ENCODE data around the gene JAK2. TPM values are rescaled to one million over a fixed set of nuclear protein-coding genes. Genes with fewer than 3 reads are reported as not detected.

The JAK2 gene
- total and polyA plus RNA-seq, 2 donors (not counting 3 experiments of a cell fraction or from before 2014, with no cell fraction given): 2.1 to 10.3 TPM

DNA sequence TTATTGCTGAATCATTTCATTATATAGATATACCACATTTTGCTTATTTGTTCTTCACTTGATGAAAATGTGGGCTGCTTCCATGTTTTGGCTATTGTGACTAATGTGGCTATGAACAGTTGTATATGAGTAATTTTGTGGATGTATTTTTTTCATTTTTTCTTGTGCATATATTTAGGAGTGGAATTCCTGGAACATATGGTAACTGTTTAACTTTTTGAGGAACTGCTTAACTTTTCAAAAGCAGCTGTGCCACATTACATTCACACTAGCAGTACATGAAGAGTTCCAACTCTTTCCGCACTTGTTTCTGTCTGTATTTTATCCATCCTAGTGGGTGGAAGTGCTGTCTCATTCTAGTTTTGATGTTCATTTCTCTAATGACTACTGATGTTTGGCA is 67.8 kb downstream of the JAK2 start:
- POLR2A ChIA-PET: no interaction called here
- no peak for DNase-seq (ENCODE audit: low read depth, low spot score)
- no peak for FAIRE-seq

More for the DNA sequence above, 67.8 kb downstream of the JAK2 start:
- Histone ChIP-seq H3K4me3 (replicated peaks in 1 of 3; ENCODE audit: insufficient read depth in 1 of 3, low read depth in 1 of 3, low read length in 3 of 3) (no peak overlapping the region), H3K9me3 (replicated peaks; ENCODE audit: control insufficient read depth, insufficient read depth, low read length) (no peaks in the 10 kb centered on the region), H3K36me3 (ENCODE audit: control insufficient read depth in 2 of 2, extremely low read depth in 1 of 2, insufficient read depth in 2 of 2, low read length in 2 of 2) (no peaks in the 10 kb centered on the region), H3K4me2 (ENCODE audit: insufficient read depth, low read length) (no peak overlapping the region), H3K9ac (replicated peaks; ENCODE audit: extremely low read depth, insufficient read depth, low read length) (no peak overlapping the region), H3K27ac (ENCODE audit: insufficient read depth, low read depth, low read length) (no peak overlapping the region), H2AFZ (ENCODE audit: low read depth, low read length) (no peak overlapping the region), H3K27me3 (ENCODE audit: control insufficient read depth in 2 of 2, insufficient read depth in 2 of 2, low read length in 2 of 2) (no peaks in the 10 kb centered on the region), H3K79me2 (ENCODE audit: control insufficient read depth, insufficient read depth, low read length) (no peaks in the 10 kb centered on the region), H3K4me1 (ENCODE audit: control insufficient read depth, extremely low read depth, insufficient read depth, low read length) (peaks cover 3% of the 10 kb centered on the region), H4K20me1 (replicated peaks; ENCODE audit: control insufficient read depth, extremely low read depth, insufficient read depth, low read length) (no peaks in the 10 kb centered on the region), H3K9me1 (replicated peaks; ENCODE audit: control insufficient read depth, extremely low read depth, insufficient read depth, low read length) (no peaks in the 10 kb centered on the region)
- dilution Hi-C loops (cut with MboI; ENCODE audit: extremely low pct_ligation_motif_present, low sequenced_read_pairs): no loop called here
- TF ChIP-seq JUN (IDR thresholded peaks at IDR 0.05; ENCODE audit: borderline replicate concordance, insufficient read depth, insufficient read length, low read depth): no peak
- no peak for TF ChIP-seq MYC (IDR thresholded peaks at IDR 0.05; ENCODE audit: low read depth, low read length)
- TF ChIP-seq, protein P1, sequence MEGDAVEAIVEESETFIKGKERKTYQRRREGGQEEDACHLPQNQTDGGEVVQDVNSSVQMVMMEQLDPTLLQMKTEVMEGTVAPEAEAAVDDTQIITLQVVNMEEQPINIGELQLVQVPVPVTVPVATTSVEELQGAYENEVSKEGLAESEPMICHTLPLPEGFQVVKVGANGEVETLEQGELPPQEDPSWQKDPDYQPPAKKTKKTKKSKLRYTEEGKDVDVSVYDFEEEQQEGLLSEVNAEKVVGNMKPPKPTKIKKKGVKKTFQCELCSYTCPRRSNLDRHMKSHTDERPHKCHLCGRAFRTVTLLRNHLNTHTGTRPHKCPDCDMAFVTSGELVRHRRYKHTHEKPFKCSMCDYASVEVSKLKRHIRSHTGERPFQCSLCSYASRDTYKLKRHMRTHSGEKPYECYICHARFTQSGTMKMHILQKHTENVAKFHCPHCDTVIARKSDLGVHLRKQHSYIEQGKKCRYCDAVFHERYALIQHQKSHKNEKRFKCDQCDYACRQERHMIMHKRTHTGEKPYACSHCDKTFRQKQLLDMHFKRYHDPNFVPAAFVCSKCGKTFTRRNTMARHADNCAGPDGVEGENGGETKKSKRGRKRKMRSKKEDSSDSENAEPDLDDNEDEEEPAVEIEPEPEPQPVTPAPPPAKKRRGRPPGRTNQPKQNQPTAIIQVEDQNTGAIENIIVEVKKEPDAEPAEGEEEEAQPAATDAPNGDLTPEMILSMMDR (IDR thresholded peaks at IDR 0.05; ENCODE audit: extremely low read depth in 1 of 2, insufficient read depth in 1 of 2, low read depth in 1 of 2, low read length in 2 of 2): no peak
- TF ChIP-seq EZH2 (IDR thresholded peaks at IDR 0.05; ENCODE audit: borderline replicate concordance, low read depth, low read length, severe bottlenecking): no peak
- no peak for TF ChIP-seq GATA2 (IDR thresholded peaks at IDR 0.05; ENCODE audit: insufficient read depth, insufficient read length, low read depth, low read length)
- TF ChIP-seq, protein P2, sequence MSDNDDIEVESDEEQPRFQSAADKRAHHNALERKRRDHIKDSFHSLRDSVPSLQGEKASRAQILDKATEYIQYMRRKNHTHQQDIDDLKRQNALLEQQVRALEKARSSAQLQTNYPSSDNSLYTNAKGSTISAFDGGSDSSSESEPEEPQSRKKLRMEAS (IDR thresholded peaks at IDR 0.05; ENCODE audit: insufficient read depth, insufficient read length): no peak
- no peak for TF ChIP-seq FOS (IDR thresholded peaks at IDR 0.05; ENCODE audit: borderline replicate concordance, insufficient read depth, low read length)
- no peak for TF ChIP-seq POLR2AphosphoS5 (IDR thresholded peaks at IDR 0.05; ENCODE audit: insufficient read depth, low read depth, low read length)
- no peak for TF ChIP-seq POLR2A (IDR thresholded peaks at IDR 0.05; ENCODE audit: low read depth, low read length)
- intact Hi-C loops (cut with micrococcal nuclease): no loop called here
- CTCF ChIA-PET: no interaction called here
- BruUV-seq (replicated peaks): no TSS peak
